T-helper 22 cell (primary cell): ENCODE results near the gene ILF3.

Experiments
- DNase-seq: peaks from one replicate; pipeline ENCODE4 v3.0.0-alpha.2; 2020; ENCODE audit warnings: low read depth

ILF3 gene

DNA sequence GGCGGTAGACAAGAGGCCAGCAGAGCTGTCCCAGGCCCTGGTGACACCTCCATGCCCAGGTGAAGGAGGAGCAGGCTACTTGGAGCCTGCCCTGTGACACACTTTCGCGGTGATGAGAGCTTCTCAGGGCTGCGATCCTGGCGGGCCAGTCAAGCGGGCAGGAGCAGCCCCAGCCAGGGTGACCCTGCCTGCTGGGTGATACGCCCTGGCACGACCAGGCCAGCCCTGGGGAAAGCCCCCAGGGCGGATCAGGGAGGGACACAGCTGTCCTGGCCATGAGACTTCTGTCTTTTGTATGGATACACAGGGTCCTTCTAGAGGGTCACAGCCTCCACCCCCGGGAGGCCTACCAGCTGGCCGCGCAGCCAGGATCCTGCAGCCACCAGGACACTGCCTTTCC lies 76.8 kb downstream of the ILF3 start:
- DNase-seq: no peak

DNA sequence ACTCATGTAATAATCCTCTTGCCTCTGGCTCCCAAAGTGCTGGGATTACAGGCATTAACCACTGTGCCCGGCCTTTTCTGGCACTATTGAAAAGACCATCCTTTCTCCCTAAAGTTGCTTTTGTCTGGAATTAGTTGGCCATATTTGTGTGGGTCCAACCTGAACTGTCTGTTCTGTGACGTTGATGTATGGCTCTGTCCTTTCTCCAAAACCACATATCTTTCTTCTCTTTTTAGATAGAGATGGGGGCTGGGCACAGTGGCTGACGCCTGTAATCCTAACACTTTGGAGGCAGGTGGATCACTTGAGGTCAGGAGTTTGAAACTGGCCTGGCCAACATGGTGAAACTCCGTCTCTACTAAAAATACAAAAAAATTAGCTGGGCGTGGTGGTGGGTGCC lies 81.6 kb downstream of the ILF3 start:
- DNase-seq: no peak

DNA sequence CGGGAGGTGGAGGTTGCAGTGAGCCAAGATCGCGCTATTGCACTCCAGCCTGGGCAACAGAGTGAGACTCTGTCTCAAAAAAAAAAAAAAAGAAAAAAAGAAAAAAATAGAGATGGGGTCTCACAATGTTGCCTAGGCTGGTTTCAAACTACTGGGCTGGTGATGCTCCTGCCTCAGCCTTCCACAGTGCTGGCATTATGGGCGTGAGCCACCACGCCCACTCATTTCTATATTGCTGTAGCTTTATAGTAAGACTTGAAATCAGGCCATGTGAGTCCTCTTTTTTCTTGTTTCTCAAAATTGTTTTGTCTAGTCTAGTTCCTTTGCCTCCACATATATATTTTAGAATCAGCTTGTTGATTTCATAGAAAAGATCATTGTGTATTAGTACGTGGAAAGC lies 82.0 kb downstream of the ILF3 start:
- DNase-seq: no peak

DNA sequence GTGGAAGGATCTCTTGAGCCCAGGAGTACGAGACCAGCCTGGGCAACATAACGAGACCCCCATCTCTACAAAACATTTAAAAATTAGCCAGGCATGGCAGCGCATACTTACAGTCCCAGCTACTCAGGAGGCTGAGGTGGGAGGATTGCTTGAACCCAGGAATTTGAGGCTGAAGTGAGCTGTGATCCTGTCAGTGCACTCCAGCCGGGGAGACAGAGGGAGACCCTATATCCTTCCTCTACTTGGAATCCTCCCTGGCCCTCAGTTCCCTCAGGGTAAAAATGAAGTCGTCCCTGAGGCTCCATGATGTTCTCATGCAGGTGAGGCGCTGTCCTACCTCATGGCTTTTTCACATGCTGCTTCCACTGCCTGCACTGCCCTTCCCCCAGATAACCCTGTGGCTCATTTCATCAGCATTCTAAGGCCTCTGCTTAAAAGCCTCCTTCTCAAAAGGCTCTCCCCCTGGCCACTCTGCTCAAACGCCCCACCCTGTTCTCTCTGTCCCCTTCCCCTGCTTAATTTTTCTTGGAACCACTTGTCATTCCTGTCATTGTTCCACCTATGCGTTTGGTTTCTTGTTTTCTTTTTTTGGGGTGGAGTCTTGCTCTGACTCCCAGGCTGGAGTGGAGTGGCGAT lies 82.9 kb downstream of the ILF3 start:
- no peak for DNase-seq

DNA sequence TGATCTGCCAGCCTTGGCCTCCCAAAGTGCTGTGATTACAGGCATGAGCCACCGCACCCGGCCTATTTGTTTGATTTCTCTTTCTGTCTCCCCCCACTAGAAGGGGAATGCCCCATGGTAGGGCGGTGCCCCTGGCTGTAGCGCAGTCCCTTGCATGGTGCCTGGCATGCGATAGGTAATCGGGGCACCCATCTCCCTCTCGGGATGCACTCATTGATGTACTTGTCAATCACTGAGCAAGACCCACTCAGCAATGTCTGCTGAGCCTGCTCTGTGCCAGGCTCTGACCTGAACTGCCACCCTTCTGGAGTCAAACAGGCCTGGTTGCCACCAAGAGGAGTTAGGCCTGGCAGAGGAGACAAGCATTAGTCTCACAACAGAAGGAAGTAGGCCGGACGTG lies 83.6 kb downstream of the ILF3 start:
- DNase-seq: no peak

DNA sequence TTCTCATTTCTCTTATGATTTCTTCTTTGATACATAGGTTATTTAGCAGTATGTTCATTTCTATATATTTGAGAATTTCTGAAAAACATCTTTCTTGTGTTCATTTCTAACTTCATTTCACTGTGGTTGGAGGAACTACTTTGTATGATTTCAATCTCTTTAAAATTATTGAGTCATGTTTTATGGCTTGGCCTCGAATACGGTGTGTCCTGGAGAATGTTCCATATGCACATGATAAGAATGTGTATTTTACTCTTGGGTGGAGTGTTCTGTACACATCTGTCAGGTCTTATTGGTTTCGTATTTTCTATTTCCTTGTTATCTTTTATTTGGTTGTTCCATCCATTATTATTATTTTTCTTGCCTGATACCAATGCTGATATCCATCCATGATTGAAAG lies 86.7 kb downstream of the ILF3 start:
- no peak for DNase-seq
